Body of pancreas (tissue), 4 donors: ENCODE data around the gene TICAM2.

Experiments used
- POLR2A ChIP-seq, 3 donors: fragments of 450-650 bp; IDR thresholded peaks; one replicate each; pipeline ENCODE4 v1.6.1; 2016; ENCODE audit warnings: antibody characterized with exemption in 3 of 3, mild to moderate bottlenecking in 2 of 3
- TF ChIP-seq, protein P1 (sequence below), 7 experiments: fragments of 450-650 bp in 4 of 7; fragments of 200-600 bp in 3 of 7; sonication (generic) in 3 of 7; IDR thresholded peaks; one replicate each; pipeline ENCODE4 v1.5.1; 2016 to 2019; ENCODE audit warnings: antibody characterized with exemption in 7 of 7

DNA sequence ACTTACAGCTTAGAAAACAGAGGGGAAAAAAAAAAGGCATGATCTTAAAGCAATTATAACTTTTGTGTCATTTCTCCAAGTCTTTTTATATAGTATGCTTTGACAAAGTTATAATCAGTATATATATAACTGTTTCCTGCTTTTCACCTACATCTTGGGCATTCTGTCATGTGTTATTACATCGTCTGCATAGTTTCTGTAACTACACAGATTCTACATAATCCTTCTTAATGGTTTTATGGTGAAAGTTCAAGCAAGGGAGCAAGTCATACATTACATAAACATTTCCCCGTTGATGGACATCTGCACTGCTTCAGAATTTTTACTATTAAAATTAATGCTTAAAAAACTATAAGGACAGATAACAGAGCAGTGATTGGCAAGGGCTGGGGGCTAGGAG, 69.8 kb downstream of the TICAM2 start:
- TF ChIP-seq, protein P1, sequence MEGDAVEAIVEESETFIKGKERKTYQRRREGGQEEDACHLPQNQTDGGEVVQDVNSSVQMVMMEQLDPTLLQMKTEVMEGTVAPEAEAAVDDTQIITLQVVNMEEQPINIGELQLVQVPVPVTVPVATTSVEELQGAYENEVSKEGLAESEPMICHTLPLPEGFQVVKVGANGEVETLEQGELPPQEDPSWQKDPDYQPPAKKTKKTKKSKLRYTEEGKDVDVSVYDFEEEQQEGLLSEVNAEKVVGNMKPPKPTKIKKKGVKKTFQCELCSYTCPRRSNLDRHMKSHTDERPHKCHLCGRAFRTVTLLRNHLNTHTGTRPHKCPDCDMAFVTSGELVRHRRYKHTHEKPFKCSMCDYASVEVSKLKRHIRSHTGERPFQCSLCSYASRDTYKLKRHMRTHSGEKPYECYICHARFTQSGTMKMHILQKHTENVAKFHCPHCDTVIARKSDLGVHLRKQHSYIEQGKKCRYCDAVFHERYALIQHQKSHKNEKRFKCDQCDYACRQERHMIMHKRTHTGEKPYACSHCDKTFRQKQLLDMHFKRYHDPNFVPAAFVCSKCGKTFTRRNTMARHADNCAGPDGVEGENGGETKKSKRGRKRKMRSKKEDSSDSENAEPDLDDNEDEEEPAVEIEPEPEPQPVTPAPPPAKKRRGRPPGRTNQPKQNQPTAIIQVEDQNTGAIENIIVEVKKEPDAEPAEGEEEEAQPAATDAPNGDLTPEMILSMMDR (IDR thresholded peaks at IDR 0.05): no peak
- no peak for TF ChIP-seq POLR2A (IDR thresholded peaks at IDR 0.05)
